Medulla oblongata (tissue), 1 donor: ENCODE data around the gene XRCC4.
A peak's percentile ranks its signal among the peaks of the same experiment; 100 is the strongest.

Experiments used
- DNase-seq: peaks from one replicate; pipeline ENCODE4 v3.0.0-alpha.2; 2015; ENCODE audit errors: extremely low spot score

The XRCC4 gene

DNA sequence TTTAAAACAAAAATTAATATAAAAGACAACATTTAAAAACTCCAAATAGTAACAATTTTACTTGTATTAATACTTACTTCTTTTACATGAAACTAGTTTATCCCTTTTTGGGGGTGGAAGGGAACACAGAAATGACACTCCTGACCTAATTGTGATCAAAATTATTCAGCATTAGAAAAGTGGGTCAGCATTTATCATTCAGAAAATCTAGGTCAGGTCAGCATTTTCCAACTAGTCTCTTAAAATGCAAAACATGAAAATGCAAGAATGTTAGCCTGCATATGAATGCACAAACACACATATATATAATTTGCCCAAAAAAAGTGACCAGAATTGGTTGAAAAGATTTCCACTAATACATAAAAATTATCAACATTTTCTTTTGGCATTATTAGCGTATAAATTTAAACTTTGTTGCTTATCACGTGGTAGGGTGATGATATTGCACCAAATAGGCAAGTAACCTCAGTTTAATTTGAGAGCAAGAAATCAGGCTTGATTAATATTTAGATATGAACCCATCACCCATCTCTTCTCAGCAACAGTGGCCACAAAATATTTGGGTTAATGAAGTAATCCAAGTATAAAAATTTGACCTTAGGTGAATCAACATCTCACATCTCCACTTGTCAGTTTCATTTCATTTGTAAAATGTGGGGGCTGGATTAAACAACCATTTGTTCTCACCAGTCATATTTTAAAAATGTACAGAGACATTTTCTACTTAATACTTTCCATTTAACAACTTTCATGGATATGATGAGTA lies 5.9 kb upstream of the XRCC4 start:
- DNase-seq, result no peak

DNA sequence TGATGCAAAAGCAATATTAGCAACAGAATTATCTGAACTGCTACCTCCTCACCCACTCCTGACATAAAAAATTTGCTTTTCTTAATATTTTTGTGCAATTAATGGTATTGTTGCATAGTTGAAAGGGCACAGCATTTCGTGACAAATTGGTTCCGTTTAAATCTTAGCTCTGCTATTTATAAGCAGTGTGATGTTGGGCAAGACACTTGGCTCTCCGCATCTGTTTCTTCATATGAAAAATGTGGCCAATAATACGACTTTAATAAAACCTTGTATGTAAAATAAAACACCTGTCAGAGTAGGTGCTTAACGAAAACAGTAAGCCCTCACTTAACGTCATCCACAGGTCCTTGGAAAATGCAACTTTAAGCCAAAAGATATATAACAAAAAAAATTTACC lies 4.4 kb upstream of the XRCC4 start:
- DNase-seq, result no peak

DNA sequence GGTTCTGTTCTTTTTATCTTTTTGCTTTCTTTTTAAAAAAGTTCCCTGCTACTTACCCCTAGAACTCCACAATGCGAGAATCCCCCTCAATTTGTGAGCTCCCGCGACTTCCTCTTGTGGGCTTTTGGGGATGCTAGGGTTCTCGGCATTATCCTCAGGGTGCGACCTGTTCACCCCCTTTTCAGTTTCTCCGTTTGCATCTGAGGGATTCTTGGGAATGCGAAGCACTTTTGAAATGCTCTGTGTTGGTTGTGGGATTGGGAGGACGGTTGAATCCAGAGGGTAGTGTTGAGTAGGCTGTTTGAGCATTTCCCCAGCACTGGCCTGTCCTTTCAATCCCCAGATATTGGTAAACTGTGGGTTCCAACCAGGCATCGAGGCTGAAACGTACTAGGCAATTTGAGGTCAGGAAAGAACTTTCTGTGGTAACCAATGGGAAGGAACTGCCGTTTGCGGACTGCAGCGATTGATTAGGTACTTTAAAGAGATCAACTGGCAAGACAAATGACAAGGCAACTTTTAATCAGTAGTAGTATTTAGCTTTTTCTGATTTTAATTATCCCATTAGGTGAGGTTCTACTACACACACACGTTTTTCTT lies 415 bp downstream of the XRCC4 start:
- no peak for DNase-seq

DNA sequence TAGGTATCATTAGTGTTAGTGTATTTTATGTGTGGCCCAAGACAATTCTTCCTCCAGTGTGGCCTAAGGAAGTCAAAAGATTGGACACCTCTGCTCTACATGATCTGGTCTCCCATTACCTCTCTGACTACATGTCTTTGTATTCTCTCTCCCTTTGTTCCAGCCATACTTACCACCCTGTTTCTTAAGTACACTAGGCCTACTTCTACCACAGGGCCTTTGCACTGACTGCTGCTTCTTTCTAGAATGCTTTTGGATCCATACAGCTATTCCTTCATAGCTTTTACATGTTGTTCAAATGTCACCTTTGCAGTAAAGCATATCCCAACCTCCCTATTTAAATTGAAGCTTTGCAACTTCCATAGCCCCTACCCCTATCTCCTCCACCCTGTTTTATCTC lies 5.4 kb downstream of the XRCC4 start:
- no peak for DNase-seq

DNA sequence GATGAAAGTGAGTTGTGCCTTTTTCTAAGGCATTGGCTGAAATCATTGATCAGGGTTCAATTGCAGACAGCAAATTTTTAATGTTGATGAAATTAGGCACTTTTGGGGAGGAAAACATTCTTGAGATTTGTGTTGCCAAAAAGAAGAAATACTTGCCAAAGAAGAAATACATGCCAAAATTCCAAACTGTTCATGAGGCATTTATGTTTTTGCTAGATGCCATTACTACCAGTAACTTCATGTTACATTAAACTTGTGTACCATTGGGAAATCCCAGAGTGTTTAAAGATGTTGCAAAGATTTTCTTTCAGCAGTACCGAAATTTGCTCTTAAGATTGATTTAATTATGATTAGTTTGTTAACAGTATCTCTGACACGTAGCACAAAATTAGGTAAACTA lies 7.0 kb downstream of the XRCC4 start:
- no peak for DNase-seq

DNA sequence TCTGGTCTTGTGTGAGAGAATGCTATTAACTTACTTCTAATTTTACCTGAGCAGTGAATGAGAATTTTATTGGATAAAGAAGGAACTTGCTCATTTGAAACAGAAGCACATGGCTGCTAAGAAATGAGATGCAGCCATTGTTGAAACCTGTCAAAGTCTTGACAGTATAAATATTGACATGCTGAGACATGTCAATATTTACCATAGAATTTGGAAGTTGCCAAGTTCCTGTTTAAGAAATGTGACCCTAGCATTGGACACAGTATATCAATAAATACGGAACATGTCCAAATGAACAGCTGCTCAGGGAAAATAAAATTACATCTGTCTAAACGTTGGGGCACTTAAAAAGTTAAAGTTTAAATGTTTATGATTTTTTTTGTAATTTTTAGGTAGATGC lies 7.8 kb downstream of the XRCC4 start:
- no peak for DNase-seq

DNA sequence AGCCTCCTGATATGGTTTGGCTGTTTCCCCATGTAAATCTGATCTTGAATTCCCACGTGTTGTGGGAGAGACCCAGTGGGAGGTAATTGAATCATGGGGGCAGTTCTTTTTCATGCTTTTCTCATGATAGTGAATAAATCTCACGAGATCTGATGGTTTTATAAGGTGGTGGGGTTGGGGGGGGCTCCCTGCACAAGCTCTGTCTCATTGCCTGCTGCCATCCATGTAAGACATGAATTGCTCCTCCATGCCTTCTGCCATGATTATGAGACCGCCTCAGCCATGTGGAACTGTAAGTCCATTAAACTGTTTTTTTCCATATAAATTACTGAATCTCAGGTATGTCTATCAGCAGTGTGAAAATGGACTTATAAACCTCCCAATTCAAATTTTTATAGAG lies 12.8 kb downstream of the XRCC4 start:
- DNase-seq, result no peak

DNA sequence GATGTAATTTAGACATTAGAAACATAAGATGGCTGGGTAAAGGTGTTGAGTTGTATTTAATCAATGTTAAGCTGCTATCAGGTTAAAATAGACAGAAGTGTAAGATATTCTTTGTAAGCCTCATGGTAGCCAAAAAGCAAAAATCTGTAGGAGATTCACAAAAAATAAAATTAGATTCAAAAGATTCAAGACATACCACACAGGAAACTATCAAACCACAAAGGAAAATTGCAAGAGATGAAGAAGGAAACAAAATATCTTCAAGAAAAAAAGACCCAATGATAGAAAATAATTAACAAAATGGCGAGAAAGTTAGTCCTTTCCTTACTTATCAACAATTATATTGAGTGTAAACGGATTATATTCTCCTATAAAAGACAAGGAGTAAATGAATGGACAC lies 15.3 kb downstream of the XRCC4 start:
- no peak for DNase-seq

DNA sequence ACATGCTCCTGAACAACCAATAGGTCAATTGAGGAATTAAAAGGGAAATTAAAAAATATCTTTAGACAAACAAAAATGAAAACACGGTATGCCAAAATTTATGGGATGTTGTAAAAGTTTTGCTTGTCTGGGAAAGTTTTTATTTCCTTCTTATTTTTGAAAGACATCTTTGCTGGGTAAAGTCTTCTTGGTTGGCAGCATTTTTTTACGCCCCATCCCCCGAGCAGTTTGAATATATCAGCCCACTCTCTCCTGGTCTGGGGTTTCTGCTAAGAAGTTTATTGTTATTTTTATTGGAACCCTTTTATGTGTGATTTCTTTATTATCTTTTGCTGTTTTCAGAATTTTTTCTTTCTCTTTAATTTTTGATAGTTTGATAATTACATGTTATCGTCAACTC lies 16.3 kb downstream of the XRCC4 start:
- DNase-seq, result no peak

DNA sequence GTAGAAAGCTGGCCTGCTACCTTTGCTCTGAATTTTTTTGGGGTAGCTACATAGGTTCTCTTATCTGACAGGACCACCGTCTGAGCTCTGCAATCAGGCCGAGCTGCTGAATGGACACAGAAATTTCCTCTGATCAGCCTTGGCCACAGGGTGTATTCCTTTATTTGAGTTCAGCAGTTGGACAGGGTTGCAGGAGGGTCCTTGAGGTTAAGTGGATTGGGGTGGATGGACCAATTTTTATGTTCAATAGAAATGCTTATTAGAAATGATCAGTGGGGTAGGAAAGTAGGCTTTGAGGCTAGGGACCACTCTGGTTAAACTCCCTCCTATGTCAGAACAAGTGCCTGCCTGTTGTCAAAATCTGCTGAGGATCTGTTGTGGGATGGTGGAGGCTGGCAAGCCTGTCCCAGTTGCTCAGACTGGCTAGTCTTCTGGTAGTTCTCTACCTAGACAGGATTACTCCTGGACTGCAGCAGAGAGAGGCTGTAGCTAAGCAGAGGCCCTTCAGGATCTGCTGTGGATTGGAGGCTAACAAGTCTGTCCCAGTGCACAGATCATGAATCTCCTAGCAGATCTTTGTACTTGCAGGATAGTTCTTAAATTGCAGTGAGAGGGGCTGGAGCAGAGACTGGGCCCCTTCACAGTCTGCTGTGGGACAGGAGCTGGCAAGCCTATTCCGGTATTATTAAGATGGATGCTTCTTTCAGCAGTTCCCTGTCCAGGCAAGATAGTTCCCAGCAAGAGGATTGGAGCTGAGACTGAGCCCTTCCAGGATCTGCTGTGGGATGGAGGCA lies 18.0 kb downstream of the XRCC4 start:
- no peak for DNase-seq

DNA sequence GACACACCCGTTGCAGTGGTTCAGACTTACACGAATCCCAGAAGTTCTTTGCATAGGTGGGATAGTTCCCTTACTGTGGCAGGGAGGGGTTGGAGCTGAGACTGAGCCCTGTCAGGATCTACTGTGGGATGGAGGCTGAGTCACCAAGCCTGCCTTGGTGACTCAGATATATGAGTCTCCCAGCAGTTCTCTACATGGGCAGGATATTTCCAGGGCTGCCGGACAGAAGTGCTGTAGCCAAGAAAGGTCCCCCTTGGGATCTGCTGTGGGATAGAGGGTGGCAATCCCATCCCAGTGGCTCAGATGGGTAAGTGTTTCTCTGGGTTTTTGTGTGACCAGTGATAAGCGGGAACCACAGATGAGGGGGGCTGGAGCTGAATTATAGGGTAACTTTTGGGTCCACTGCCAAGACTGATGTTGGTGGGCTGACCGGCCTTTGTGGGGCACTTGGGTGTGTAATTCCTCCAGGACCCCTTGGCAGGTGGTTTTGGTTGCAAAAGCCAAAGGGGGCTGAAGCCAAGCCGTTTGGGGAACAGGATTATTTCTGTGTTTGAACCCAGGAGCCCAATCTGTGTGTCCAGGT lies 18.7 kb downstream of the XRCC4 start:
- no peak for DNase-seq

DNA sequence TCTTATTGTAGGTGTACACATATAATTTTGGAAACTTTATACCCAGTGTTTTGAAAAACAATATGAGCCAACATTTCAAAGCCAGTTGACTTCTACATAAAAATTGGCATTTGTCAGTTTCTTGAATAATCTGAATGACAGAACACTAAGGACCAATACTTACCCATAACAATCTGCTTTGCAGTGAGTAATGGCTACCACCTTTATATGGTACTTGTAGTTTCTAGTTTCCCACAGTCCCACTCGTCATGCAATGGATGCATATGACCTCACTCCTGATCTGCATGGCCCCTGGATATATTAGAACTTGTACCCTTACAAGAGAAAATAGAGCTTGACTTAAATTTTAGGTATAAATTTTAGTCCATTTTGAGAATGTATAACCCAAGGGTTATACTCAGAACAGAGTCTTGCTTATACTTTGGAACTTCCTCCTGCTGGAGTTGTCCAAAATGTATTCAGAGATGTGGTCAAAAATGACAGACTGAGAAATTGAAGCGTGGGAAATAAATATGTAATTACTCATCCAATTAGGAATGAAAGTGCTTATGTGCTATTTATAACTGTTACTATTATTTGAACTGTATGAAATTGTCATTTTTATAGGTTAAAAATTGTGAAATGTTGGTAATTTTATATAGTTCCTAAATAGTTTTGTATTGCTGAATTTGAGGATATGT lies 19.5 kb downstream of the XRCC4 start:
- no peak for DNase-seq

DNA sequence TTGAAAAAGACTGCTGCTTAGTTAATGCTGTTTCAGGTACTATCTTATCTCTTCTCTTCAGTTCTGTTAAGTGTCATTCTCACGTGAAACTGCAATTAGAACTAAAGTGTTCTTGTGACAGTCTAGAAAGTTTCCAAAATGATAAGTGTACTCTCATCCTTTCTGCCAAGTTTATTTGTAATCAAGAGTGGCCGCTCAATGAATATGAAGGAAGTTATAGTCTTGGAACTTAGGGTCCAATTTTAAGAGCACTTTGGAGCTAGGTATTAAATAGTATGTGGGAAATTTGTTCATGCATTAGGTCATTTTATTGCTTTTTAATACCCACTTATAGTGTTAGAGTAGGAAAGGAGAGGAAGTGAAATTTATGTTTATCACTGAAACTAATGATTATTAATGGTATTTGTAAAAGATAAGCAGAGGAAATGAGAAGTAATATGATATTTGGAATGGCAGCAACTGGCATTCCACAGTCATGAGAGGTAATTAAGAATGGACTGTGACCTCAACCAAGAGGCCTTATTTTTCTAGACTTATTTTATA lies 20.4 kb downstream of the XRCC4 start:
- DNase-seq, result no peak

DNA sequence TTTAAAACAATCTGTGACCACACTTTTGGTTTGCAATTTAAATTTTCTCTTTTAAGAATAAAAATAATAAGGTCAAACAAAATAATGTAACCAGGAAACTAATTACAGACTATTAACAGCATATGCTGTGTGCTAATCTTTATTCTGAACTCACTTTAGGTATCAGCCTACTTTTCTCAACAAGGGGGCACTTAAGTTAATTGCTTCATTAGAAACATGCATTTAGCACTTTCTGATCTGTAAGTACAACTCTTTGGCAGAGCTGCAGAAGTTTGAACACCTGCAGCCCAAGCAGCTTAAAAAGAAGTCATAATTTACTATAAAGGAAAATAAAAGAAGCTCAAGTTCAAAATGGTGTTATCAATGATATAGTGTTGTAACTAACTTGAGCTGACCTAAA lies 21.7 kb downstream of the XRCC4 start:
- no peak for DNase-seq

DNA sequence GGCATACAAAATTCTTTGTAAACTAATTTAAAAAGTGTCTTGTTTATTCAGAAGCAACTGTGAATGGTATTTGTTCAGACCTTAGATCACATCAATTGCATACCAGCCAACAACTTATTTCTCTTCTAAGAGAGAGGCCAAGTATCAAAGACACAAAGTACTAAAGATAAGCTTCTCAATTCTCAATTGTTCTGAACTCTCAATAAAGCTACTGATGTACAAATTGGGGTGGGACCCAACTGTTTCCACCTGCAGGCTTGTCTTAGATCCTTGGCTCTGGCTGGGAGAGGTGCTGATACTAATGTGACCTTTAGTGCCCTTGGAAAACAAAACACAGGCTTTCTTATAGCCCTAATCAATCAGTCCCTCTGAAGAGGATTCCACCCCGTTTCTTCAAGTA lies 22.1 kb downstream of the XRCC4 start:
- DNase-seq, result peak; percentile 13

DNA sequence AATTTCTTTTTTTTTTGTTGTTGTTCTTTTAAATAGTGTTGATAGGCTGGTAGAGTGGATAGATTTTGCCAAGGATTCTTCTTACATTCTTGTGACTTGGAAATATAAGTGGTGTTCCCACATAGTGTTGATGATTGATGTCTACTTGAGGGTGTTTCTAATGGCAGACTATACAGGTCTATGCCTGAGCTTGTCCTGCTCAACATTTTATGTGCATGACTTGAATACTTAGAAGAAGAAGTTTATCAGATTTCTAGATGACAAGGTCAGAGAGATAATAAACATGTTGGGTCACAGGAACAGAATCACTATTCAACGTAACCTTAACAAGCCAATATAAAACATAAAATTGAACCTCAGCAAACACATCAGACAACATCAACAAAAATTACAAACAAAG lies 24.2 kb downstream of the XRCC4 start:
- DNase-seq, result no peak

DNA sequence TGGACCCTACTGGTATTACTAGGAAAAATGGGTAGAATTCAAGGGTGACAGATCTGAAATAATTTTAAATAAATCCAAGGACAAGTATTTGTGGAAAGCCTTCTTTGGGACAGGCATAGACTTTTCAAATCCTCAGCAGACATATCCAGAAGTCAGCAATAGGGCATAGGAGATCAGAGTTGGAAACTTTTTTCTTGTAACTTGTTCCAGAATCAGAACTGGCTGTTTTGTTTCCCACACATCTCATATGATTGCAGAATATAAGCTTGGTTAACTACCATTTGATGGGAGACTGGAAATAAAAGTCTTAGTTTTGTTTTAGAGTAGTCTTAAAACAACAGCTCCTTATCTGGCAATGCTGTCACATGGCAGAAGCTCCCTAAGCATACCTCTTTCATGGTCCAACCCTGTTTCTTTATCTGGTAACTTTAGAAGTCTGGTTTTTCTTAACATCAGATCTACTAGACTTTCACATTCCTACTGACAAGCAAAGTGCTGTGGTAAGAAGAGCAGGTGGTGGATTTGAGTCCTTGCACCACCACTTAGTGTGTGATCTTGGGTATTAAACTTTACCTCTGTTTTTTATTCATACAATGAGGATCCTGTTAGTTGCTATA lies 25.1 kb downstream of the XRCC4 start:
- DNase-seq, result no peak

DNA sequence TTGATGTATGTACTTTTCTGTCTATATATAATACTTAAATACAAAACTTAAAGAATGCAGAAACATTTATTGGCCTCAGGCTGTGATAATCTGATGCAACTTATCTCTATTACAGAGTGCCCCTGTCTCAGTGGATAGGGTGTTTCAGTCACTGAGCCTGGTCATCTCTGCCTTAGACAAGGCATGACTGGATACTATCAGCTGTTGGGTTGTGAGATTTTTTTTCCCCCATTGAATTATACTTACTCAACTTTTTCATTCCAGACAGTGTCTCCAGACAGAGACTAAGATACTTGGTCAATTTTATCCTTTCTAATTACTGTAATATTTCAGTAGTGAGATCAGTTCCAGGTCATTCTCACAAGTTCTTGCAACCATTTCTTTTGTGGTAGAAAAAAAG lies 26.7 kb downstream of the XRCC4 start:
- no peak for DNase-seq

DNA sequence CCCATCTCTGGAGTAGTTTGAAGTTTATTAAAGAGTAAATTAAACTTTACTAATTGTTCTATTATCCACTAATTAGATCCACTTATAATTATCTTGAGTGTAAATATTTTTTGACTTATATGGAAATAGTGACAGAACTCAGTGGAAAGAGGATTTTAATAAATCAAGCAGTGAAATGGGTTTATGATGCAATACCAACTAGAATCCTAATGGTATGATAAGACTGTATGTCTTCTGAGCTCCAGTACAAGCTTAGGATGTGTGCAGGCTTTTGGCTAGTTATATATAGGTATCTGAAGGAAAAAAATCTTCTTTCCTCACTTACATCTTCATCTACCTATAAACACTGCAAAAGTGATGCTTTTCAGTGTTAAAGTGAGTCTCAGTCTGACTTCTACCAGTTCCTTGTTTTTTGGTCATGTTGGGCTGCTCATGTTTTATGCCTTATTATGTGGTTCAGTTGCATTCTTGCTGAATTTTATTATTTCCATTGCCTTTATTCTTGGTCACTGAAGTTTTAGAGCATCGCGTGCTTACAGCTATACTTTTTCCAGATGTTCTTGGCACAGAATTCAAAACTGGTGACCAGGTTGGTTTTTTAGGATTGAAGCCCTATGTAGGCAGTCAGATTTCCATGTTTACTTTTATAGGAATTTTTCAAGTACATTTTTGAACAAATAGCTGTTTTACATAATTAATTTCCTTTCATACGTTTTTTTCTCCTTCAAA lies 30.5 kb downstream of the XRCC4 start:
- no peak for DNase-seq

DNA sequence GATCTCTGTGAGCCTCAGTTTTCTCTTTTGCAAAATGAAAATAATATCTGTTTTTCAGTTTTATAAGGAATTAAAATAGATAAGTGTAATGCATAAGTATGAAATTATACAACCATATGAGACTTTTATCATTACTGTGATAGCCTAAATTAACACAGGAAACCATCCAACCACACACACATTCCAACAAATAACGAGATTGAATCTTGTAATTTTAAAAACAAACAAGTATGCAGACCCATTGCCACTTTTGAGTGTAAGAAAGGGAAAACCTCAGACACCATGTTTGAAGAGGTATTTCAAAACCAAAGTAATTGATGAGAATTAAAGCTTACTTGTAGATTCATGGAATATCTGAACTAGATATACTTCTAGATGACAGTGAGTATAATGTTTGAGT lies 32.0 kb downstream of the XRCC4 start:
- no peak for DNase-seq

DNA sequence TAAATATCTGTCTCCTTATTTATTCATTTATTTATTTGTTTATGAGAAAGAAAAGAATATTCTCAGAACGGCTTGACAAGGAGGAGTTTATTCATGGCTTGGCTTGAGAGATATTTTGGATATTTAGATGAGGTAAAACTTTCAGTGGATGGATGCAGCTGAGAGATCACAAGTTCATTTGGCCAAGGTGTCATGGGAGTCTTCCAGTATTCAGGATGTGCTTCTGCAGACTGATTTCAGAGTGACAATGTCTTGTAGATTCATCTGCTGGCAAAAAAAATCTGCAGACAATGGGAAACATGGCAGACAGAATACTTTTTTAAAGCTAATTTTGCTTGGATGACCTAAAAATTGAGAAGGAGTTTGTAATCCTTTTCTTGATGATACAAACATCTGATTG lies 38.5 kb downstream of the XRCC4 start:
- DNase-seq, result no peak
